GM19468 (cell line): ENCODE measurements around the gene TFAP2A.

ENCODE experiments used
- ATAC-seq: cut with Tn5 transposase; IDR thresholded peaks from one replicate; pipeline ENCODE4 v1.9.1; 2021; ENCODE audit warnings: mild to moderate bottlenecking, moderate library complexity, moderate number of reproducible peaks; ENCODE audit not compliant: unreplicated experiment; ENCODE audit errors: extremely low read depth

Gene TFAP2A

DNA sequence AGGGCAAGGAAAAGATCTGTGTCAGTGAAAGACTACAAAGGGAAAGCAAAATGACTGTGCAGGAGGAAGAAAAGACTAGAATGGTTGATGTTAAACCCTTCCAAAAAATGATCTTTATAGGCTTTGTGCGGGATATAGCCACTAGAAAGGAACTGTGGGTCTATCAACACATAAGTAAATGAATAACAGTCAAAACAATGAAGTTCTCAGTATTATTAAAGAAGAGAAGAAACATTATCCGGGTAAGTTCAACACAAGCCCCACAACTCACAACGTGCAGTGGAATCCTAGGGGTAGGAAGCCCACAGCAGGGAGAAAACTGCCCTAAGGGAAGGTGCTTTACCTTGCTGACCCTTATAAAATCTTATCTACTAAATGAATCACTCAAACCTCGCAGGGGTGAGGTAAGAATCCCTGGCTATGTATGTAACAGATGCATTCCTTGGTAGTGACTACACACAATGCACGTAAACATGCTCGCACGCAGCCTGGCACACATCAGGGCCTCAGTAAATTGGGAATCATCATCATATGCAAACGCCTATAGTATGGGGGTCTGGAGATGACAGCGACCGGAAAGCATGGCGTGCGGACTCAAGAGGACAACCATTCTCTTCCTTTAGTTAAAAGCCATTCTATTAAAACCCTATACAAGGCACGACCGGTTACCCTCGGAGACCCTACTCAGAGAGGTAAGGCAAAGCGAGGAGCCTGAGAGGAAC, 11.3 kb downstream of the TFAP2A start:
- ATAC-seq, result no peak

DNA sequence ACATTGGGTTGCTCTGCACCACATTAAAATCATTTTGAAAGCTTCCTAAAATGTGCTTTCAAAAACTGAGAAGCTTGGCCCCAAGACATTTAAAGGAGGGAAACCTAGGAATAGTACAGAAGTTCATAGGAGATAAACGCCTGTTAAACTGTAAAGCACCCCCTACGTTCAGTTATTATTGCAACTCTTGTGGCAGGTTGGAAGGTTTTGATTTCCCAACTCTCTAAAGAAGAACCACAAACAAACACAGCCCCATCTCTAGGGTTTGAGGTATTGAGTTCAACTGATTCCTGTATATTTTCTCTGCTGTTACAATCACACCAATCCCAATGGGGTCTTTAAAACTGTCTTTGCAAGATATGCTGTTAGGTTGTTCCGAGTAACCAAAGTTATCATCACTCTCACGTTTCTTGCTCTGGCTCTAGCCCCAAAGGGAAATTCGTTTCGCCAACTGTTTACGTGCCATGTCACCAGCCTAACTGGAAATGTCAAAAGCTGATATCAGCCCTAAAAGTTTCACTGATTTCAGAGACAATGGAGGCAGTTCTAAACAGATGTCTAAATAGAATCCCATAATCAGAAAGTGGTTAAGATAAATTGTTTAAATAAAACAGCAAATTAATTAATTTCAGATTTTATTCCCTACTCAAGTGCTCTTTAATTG, 12.1 kb downstream of the TFAP2A start:
- ATAC-seq, result no peak

DNA sequence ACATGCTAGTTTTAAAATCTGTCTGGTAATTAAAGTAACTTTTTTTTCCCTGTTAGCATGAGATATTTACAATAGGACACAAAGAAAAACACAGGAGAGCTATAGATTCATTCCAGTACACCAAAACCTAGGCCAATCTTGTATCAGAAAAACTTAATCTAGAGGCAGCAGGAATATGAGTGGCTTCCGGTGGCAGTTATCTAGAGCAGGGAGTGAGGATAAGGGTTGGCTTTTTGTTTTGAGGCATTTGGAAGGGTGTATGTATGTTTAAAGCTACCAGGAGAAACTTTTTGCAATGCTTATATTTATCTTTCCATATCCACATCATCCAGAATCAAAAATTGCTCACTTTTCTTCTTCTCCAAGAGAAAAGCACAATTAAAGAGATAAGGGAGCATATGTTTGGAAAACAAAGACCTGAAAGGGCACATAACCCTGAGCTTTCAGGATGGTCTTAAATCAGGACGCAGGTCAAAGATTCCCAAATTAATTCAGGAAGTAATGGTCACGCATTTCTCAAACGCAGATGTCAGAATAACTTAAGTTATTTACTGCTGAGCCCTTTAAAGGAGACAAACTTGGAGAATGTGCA, 13.1 kb downstream of the TFAP2A start:
- no peak for ATAC-seq

DNA sequence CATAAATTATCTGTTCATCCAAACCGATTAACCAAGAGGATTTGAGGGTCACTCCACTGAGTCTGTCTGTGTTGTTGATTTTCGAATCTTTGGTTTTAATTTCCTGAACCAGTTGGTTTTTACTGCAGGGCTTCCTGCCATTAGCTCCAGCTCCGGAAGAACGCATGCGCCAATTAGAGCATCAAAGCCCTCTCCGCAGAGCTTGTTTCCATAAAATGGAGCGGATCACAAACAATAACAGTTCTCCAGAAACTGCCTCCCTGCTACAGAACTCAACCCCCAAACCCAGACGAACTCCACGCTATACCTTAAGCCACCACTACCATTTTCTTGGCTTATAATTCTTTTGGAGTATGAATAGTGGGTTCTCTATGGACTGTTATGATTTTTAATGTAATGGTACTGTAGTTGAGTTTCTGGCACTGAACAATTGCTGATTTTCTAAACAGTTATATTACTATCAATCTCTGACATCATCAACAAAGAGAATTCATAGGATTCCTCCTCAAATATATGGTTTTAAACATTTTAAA, 13.8 kb downstream of the TFAP2A start:
- ATAC-seq, result no peak

DNA sequence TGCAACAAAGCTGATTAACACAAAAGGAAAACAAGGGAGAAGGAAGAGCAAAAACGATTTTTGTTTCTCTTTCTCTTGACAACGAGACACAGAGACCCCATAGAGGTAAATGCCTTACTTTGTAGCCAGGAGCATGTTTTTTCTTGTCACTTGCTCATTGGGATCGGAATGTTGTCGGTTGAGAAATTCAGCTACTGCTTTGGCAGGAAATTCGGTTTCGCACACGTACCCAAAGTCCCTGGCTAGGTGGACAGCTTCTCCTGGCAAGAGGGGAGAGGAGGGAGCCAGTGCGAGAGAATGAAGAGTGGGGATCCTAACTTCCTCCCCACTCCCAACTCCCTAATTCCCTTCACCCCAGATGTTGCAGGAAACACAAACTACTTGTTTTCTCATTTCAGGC, 14.5 kb downstream of the TFAP2A start:
- no peak for ATAC-seq

DNA sequence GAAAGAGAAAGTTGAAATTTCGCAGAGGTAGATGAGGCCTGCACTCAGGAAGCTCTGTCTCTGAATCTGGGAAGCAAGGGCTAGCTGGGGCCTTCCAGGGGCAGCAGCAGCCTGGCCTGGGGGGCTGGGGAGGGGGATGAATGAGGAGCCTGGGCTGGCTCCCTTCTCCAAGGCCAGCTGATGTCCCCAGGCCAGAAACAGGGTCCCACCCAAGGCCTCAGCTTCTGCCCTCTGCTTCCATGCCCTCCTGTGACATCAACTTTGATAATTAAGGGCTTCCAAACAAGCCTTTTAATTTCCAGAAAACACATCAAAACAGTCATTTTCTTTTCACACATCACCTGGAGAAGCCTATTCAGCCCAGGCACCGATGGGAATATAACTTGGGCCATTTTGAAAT, 15.4 kb downstream of the TFAP2A start:
- no peak for ATAC-seq

DNA sequence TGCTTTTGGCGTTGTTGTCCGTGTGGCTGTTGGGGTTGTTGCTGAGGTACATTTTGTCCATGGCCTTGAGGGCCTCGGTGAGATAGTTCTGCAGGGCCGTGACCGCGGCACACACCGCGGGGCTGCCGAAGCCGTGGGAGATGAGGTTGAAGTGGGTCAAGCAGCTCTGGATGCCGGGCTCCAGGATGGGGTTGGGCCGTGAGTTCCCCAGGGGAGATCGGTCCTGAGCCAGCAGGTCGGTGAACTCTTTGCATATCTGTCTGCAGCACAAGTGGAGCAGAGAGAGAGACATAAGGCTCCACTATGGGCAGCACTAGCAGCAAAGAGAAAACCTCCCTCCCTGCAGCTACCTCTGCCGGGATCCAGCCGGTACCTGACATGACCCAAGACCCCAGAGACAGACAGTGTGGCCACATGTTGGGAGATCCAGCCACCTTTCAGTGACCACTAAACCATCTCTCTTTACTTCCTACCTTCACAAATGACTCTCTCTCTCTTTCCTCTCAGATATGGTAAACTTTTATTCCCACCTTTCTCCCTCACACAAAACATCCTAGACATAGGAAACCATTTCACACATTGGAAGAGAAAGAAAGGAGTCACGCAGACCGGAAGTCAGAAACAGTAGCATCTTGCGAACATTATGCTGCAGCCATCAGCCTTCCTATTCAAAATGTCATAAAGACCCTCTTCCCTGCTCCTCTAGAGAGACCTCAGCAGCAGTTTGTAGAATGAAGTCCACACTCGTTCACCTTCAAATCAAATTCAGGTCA, 16.2 kb downstream of the TFAP2A start:
- ATAC-seq, result no peak

DNA sequence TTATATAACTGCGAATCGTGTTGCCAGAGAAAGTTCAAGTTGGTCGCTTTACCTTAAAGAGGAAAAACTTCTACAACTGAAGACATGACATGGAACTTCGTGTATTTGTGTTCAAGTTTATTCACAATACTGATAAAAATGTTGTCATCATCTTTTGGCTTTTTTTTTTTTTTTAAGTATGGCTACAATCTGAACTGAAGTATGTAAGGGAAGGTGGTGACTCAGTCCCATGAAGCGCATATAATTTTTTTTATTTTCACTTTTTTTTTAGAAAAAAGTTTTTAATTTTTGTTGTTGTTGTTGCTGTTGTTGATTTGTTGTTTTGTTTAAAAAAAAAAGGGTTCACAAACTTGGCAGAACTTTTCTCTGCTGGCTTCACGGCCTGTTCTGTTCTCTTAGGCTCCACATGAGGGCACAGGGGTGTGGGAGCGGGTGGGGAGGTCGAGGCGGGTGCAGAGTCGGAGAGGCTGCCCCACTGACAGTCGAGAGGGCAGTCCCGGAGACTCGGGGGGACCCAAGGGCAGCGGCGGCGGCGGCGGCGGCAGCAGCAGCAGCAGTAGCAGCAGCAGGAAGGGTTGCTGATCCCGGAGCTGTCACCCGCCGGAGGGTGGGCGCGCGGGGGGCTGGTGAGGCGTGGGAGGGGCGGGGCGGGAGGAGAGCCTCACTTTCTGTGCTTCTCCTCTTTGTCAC, 17.0 kb downstream of the TFAP2A start:
- no peak for ATAC-seq

DNA sequence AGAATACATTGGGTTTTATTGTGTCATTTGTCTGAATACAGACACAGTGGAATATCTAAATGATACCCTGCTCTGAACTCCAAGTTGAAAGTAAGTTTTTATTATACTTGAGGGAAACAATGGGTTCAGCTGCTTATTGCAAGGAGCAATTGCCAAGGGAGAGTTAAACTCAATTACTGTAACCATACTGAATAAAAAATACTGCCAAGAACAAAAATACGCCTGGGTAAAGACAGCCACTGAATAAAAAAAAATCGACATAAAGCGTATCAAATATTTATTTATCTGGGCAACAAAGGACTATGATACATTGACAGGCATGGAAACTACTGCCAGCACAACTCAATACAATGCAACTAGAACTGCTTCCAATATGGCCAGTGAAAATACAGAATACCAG, 18.1 kb downstream of the TFAP2A start:
- no peak for ATAC-seq

DNA sequence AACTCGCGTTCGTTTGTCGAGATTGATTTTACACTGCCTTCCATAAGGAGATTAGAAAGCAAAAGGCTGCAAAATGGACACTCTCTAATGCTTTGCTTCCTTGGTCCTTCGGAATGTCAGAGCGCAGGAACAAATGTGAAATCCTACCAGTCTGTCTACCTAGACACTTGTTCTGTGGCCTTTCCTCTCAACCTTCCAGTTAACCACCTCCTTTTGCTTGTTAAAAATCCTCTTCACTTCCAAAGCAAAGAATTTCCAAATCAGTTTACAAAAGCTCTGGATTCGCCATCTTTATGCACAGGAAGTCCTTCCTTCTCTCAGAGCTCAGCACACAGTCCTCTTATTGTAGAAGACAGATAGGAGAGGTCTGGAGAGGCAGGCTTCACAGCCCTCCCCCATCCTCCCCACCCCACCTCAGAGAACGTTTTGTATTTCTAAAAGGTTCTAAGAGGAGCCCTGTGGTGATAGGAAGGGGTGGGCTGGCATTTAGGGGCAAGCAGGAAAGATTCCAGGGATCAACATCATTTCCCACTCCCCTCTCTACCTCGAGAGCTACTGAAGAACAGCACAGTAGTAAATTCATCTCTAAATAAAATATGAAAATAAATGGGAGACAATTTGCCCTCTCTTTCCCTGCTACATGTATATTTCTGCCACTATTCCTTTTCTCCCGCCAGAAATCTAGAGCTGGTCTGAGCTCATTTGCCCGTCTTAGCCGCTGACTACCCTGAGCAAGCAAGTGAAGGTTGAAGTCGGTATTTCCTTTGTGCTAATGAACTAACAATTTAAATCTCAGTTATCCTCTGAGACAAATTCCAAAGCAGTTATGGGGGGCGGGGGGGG, 18.9 kb downstream of the TFAP2A start:
- no peak for ATAC-seq

DNA sequence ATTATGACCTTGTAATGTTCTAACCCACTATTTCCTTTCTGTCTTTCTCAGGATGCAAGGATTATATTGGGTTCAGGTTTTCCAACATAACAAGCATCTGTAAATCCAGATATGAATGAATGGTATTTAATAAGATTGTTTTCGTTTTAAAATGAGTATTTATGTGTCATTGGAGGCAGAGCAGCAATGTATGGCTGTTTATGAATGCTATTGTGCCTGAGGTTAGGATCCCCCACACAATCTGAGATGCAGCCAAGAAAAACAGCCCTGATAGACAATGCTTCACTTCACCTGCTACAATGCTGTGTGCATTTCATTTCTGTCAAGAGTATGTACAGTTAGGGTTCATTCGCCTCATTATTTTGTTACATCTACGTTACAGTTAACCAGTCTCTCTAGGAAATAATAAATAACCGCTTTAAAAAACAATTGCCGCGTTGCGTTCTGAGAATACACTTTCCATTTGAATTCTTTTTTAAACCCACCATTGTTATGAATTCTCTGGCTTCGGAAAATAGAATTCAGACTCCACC, 19.6 kb downstream of the TFAP2A start:
- ATAC-seq, result no peak

DNA sequence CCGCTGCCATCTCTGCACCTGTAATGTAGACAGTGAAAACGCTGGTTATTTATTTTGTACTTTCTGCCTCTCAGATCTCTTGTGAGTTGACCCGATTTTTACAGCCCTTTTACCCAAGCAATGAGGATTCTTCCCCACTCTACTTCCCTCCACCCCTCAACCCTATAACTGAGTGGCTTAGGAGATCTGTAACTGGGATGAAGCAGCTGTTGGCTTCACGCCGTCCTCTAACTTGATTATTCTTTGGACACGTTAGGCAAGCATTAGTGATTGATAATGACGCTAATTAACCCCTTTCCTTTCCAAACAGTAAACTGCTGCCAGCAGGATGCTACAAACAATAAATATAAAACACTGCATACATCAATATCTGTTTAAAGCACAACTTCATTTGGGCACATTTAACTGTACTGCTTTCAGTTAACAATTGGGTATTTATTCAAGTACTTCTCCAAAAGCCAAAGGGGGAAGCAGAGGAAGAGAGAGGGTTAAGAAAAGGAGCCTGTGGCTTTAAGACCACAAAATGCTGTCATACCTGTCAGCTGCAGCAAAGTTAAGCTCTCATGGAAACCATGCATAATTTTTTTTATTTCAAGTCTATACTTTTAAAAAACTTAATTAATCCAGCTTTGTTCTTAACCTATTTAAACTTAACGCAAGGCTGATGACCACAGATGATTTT, 21.2 kb downstream of the TFAP2A start:
- no peak for ATAC-seq

DNA sequence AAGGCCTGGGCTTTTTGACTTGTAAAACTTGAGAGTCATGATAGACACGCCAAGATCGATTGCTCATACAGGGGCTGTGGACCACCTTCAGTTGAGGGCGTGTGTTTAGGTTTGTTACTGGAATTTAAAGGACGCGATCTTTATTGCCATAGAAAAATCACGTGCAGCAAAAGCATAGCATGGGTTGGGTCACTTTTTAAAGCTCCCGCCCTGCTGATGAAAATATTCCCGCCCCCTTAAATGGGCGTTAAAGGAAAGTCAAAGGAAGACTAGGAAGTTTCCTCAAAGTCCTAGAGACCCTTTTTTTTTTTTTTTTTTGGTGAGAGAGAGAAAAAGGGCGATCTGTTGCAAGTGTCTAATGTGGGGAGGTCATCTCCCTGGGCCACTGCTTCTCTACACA, 23.1 kb downstream of the TFAP2A start:
- ATAC-seq, result no peak

DNA sequence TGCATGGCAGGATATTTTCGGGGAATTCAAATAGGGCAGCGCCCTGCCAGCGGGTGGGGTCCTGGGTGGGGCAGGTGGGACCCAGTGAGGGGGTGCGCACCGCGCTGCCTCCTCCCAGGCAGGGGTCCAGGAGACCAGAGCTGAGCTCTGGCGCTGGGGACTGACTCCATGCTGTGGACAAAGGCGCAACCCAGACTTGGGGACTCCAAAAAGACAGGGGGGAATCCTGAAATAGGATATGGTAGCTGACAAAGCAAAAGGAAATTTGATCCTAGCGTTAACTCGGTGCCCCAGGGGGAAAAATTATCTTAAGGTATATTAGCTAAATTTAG, 23.6 kb downstream of the TFAP2A start:
- ATAC-seq, result no peak

DNA sequence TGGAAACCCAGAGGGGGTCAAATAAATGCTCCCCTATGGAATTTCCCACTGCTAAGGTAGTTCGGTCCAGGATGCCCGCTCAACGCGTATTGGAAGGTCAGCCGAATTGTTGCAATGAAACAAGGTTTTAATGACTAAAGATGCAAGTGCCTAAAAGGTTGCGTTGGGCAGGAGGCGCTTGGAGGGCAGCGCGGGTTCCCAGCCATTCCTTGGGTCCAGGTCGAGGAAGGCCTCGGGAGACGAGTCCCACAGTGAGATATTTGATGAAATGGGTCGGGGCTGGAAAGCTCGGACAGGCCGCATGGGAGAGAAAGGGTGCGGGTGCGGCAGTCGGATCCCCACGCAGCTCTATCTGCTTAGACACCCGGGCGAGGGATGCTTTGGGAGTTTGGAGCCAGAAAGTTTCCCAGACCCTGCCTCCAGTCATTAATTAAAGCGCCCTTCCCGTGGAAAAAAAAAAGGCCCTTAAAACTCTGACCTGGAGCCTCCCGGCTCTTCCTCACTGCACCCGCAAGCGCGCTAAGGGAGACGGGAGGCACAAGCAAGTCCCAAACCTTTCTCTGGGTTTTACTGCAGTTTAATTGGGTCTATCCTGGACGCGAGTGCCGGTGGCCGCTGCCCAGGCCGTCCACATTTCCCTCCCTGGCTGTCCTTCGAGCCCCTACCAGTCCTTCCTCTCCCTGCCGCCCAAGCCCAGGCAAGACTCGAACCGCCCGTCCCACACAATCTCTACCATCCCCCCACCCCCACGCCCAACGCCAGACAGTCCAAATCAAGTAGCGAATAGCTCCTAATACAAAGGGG, 24.2 kb downstream of the TFAP2A start:
- no peak for ATAC-seq

DNA sequence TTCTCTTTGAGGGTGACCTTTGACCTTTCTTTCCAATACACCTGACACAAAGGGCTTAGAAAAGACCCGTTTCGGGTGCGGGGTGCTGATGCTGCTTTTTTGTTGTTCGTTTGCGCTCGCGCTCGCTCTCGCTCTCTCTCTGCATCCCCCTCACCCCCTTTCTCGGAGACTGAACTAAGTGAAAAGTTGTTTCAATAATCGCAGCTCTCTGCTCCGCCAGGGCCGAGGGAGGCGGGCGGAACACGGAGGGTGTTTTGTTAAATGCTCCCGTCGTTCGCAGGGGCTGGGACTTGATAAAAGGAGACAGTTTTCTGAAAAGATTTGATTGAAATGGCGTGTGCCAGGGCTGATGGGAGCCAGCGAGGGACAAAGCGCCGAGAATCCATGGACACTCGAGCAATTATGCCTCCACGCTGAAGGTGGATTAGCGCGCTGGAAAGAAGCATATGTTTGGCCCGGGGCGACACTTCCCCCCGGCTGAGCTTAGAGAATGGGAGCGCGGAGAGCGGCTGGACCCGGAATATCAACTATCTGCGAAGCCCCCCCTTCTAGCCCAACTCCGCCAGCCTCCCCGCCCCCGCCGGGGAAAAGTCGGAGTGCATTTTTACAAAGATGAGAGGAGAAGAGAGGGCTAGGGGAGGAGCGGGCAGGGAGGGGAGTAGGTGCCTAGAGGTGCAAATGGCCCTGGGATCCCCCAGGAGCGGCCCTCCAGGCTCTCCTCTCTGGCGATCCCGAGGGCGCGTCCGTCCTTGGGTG, 25.0 kb downstream of the TFAP2A start:
- ATAC-seq, result no peak
